SH-SY5Y (cell line): ENCODE measurements around the gene ATP1B1.

Experiments used
- GATA2 ChIP-seq: IDR thresholded peaks from 2 replicates; pipeline ENCODE4 v1.6.1; 2011; ENCODE audit warnings: mild to moderate bottlenecking, low read depth, low read length
- GATA3 ChIP-seq: IDR thresholded peaks from 2 replicates; pipeline ENCODE4 v1.6.1; 2011; ENCODE audit warnings: low read depth, mild to moderate bottlenecking, low read length, moderate library complexity

- TF ChIP-seq GATA2 = no peak
- TF ChIP-seq GATA3 = no peak
Measured at GRCh38 chr1:169149555-169150286, 43.2 kb downstream of the ATP1B1 start.
